Smooth muscle cell (in vitro differentiated cells): ENCODE data around the gene IPO8. TPM values are rescaled to one million over a fixed set of nuclear protein-coding genes. Genes with fewer than 3 reads are reported as not detected.
"Not testable (repeated sequence)": the region's sequence is repeated elsewhere in the genome, so short reads cannot be mapped to it uniquely, and the experiment has no call there.

Experiments
- DNase-seq: peaks from one replicate; lab custom pipeline; 2025; ENCODE audit not compliant: unreplicated experiment; lab: John Stamatoyannopoulos, UW
- H2AFZ ChIP-seq: fragments of 200-600 bp; sonication (generic); 2 replicates; pipeline ENCODE4 v1.6.0; 2016; ENCODE audit warnings: antibody characterized with exemption, low read depth, mild to moderate bottlenecking
- H3F3A ChIP-seq: fragments of 200-600 bp; sonication (generic); 2 replicates; pipeline ENCODE4 v1.6.0; 2017; ENCODE audit warnings: antibody characterized with exemption, low read depth
- H3K27ac ChIP-seq: fragments of 200-600 bp; sonication (generic); 2 replicates; pipeline ENCODE4 v1.5.1; 2016; ENCODE audit warnings: low read depth, mild to moderate bottlenecking
- H3K27me3 ChIP-seq: fragments of 200-600 bp; sonication (generic); 2 replicates; pipeline ENCODE4 v1.6.1; 2016; ENCODE audit warnings: low read depth, mild to moderate bottlenecking
- H3K36me3 ChIP-seq: fragments of 200-600 bp; sonication (generic); 2 replicates; pipeline ENCODE4 v1.5.1; 2016; ENCODE audit warnings: low read depth
- H3K4me1 ChIP-seq: fragments of 200-600 bp; sonication (generic); 2 replicates; pipeline ENCODE4 v1.5.1; 2016; ENCODE audit warnings: low read depth
- H3K4me2 ChIP-seq: fragments of 200-600 bp; sonication (generic); 2 replicates; pipeline ENCODE4 v1.6.0; 2016; ENCODE audit warnings: mild to moderate bottlenecking
- H3K4me3 ChIP-seq: fragments of 200-600 bp; sonication (generic); 2 replicates; pipeline ENCODE4 v1.5.1; 2016; ENCODE audit warnings: mild to moderate bottlenecking
- H3K79me2 ChIP-seq: fragments of 200-600 bp; sonication (generic); 2 replicates; pipeline ENCODE4 v1.6.0; 2016; ENCODE audit warnings: low read depth, mild to moderate bottlenecking
- H3K9ac ChIP-seq: fragments of 200-600 bp; sonication (generic); 2 replicates; pipeline ENCODE4 v1.6.0; 2016; ENCODE audit warnings: low read depth
- H3K9me3 ChIP-seq: fragments of 200-600 bp; sonication (generic); replicated peaks from 2 replicates; pipeline ENCODE4 v1.5.1; 2016; ENCODE audit warnings: low read depth
- H4K20me1 ChIP-seq: fragments of 200-600 bp; sonication (generic); 2 replicates; pipeline ENCODE4 v1.6.0; 2016; ENCODE audit warnings: low read depth
- WGBS: methylation state at CpG from one replicate; pipeline ENCODE4 v1.1.7; 2016; ENCODE audit warnings: low lambda C conversion rate; 5-methylcytosine and 5-hydroxymethylcytosine counted together
- polyA plus RNA-seq: library from polyadenylated mRNA; unstranded; fragments of >200 nt; fragmentation: Nextera tagmentation; extraction: Ambion mirVana; gene quantifications from 2 replicates; pipeline ENCODE4 v1.2.1, GENCODE V29; 2016
- total RNA-seq: library from RNA; depleted of rRNA; stranded (reverse); fragments of >200 nt; gene quantifications from 2 replicates; pipeline ENCODE4 v1.2.3, GENCODE V29; 2014
- TF ChIP-seq, protein P1 (sequence below): fragments of 200-600 bp; sonication (generic); IDR thresholded peaks from 2 replicates; pipeline ENCODE4 v1.5.1; 2017; ENCODE audit warnings: borderline replicate concordance, mild to moderate bottlenecking, antibody characterized with exemption; ENCODE audit not compliant: insufficient read depth, poor library complexity, severe bottlenecking

IPO8 gene
- total and polyA plus RNA-seq, 2 experiments from 2014 or later = 5.0 to 24.0 TPM

DNA sequence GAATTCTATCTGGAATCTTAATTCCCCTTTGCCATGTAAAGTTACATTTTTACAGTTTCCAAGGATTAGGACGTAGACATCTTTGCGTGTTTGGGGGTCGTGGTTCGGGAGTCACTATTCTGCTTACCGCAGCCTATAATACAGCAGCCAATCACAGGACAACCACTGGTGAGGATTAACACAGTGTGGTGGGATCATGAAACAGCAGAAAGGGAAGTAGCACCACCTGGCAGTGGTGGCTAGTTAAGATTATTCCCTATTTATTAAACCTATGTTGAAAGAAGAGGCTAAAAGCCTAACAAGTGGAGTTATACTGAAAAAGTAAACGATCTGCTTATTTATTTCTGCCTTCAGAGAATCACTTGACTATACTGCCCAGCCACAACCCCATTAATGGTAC is 71.7 kb downstream of the IPO8 start:
- no peaks in the 10 kb centered on the region for H3K27me3 ChIP-seq
- no peaks in the 10 kb centered on the region for H3K79me2 ChIP-seq
- H3K4me3 ChIP-seq = no peak overlapping the region
- DNase-seq = no peak
- H3K4me1 ChIP-seq = no peaks in the 10 kb centered on the region
- H3K36me3 ChIP-seq = no peaks in the 10 kb centered on the region
- no peak overlapping the region for H3K27ac ChIP-seq
- TF ChIP-seq, protein P1, sequence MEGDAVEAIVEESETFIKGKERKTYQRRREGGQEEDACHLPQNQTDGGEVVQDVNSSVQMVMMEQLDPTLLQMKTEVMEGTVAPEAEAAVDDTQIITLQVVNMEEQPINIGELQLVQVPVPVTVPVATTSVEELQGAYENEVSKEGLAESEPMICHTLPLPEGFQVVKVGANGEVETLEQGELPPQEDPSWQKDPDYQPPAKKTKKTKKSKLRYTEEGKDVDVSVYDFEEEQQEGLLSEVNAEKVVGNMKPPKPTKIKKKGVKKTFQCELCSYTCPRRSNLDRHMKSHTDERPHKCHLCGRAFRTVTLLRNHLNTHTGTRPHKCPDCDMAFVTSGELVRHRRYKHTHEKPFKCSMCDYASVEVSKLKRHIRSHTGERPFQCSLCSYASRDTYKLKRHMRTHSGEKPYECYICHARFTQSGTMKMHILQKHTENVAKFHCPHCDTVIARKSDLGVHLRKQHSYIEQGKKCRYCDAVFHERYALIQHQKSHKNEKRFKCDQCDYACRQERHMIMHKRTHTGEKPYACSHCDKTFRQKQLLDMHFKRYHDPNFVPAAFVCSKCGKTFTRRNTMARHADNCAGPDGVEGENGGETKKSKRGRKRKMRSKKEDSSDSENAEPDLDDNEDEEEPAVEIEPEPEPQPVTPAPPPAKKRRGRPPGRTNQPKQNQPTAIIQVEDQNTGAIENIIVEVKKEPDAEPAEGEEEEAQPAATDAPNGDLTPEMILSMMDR = no peak
- WGBS = 90% methylated on average over 6 of the region's 6 CpGs
- H3F3A ChIP-seq = no peaks in the 10 kb centered on the region
- H3K9me3 ChIP-seq = no peaks in the 10 kb centered on the region
- H3K4me2 ChIP-seq = no peak overlapping the region
- H2AFZ ChIP-seq = no peak overlapping the region
- no peaks in the 10 kb centered on the region for H4K20me1 ChIP-seq
- no peak overlapping the region for H3K9ac ChIP-seq

GRCh38 chr12:30622509-30622908 is 73.2 kb downstream of the IPO8 start:
- Histone ChIP-seq H3F3A (no peaks in the 10 kb centered on the region), H3K9ac (no peak overlapping the region), H3K27ac (no peak overlapping the region), H3K4me3 (no peak overlapping the region), H3K4me2 (no peak overlapping the region), H3K9me3 (no peaks in the 10 kb centered on the region), H3K36me3 (no peaks in the 10 kb centered on the region), H3K4me1 (no peaks in the 10 kb centered on the region), H4K20me1 (no peaks in the 10 kb centered on the region), H3K79me2 (no peaks in the 10 kb centered on the region), H3K27me3 (no peaks in the 10 kb centered on the region), H2AFZ (no peak overlapping the region)
- 68% methylated on average over 1 of the region's 1 CpG for WGBS
- TF ChIP-seq, protein P1 = no peak
- no peak for DNase-seq

- not testable (repeated sequence) for DNase-seq, H4K20me1 ChIP-seq, H3K9me3 ChIP-seq, H3F3A ChIP-seq, H3K36me3 ChIP-seq, H3K27me3 ChIP-seq, H2AFZ ChIP-seq, H3K4me3 ChIP-seq, H3K4me2 ChIP-seq, H3K4me1 ChIP-seq, H3K27ac ChIP-seq, H3K79me2 ChIP-seq, H3K9ac ChIP-seq
- 88% methylated on average over 4 of the region's 4 CpGs for WGBS
These were observed 73.9 kb downstream of the IPO8 start for GRCh38 chr12:30621663-30622241.

GRCh38 chr12:30617346-30618016 is 78.2 kb downstream of the IPO8 start:
- Histone ChIP-seq H3K4me3 (no peak overlapping the region), H3K9me3 (no peaks in the 10 kb centered on the region), H3K27me3 (no peaks in the 10 kb centered on the region), H3F3A (no peaks in the 10 kb centered on the region), H4K20me1 (no peaks in the 10 kb centered on the region), H2AFZ (no peak overlapping the region), H3K9ac (no peak overlapping the region), H3K4me1 (no peaks in the 10 kb centered on the region), H3K4me2 (no peak overlapping the region), H3K27ac (no peak overlapping the region), H3K36me3 (no peaks in the 10 kb centered on the region), H3K79me2 (no peaks in the 10 kb centered on the region)
- DNase-seq = no peak
- 89% methylated on average over 5 of the region's 5 CpGs for WGBS
- TF ChIP-seq, protein P1 = no peak
